NCI-H226 (cell line): ENCODE measurements around the gene DDIAS.
"Not testable (repeated sequence)": the region's sequence is repeated elsewhere in the genome, so short reads cannot be mapped to it uniquely, and the experiment has no call there.

Experiments
- DNase-seq: peaks from one replicate; pipeline ENCODE4 v3.0.0-alpha.2; 2015

The DDIAS gene

GRCh38 chr11:82929121-82929520, 27.6 kb downstream of the DDIAS start:
- DNase-seq: no peak

GRCh38 chr11:82930229-82930628, 28.7 kb downstream of the DDIAS start:
- DNase-seq: no peak

GRCh38 chr11:82930734-82931133, 29.2 kb downstream of the DDIAS start:
- DNase-seq: no peak

- no peak for DNase-seq
These were observed 31.0 kb downstream of the DDIAS start for GRCh38 chr11:82932564-82932963.

- peak; percentile 2 for DNase-seq
These were observed 34.7 kb downstream of the DDIAS start for GRCh38 chr11:82936261-82936660.

- no peak for DNase-seq
These were observed 36.0 kb downstream of the DDIAS start for GRCh38 chr11:82937554-82937953.

GRCh38 chr11:82939456-82939855, 37.9 kb downstream of the DDIAS start:
- no peak for DNase-seq

- DNase-seq: no peak
These were observed 40.8 kb downstream of the DDIAS start for GRCh38 chr11:82942376-82942775.

GRCh38 chr11:82943430-82943829, 41.9 kb downstream of the DDIAS start:
- DNase-seq: not testable (repeated sequence)

- no peak for DNase-seq
These were observed 42.7 kb downstream of the DDIAS start for GRCh38 chr11:82944198-82944597.

- not testable (repeated sequence) for DNase-seq
These were observed 43.5 kb downstream of the DDIAS start for GRCh38 chr11:82945041-82945440.

- DNase-seq: no peak
These were observed 44.1 kb downstream of the DDIAS start for GRCh38 chr11:82945682-82946081.

- DNase-seq: no peak
These were observed 47.8 kb downstream of the DDIAS start for GRCh38 chr11:82949352-82949751.

GRCh38 chr11:82950502-82950901, 49.0 kb downstream of the DDIAS start:
- not testable (repeated sequence) for DNase-seq

GRCh38 chr11:82955736-82956453, 54.4 kb downstream of the DDIAS start:
- not testable (repeated sequence) for DNase-seq

- DNase-seq: no peak
These were observed 58.6 kb downstream of the DDIAS start for GRCh38 chr11:82959987-82960778.

GRCh38 chr11:82960779-82961143, 59.2 kb downstream of the DDIAS start:
- no peak for DNase-seq

GRCh38 chr11:82962021-82962420, 60.5 kb downstream of the DDIAS start:
- DNase-seq: not testable (repeated sequence)

GRCh38 chr11:82967381-82967780, 65.8 kb downstream of the DDIAS start:
- no peak for DNase-seq

- DNase-seq: no peak
These were observed 68.3 kb downstream of the DDIAS start for GRCh38 chr11:82969811-82970210.

- not testable (repeated sequence) for DNase-seq
These were observed 69.1 kb downstream of the DDIAS start for GRCh38 chr11:82970507-82971083.

GRCh38 chr11:82971519-82971946, 70.0 kb downstream of the DDIAS start:
- DNase-seq: not testable (repeated sequence)

- no peak for DNase-seq
These were observed 70.6 kb downstream of the DDIAS start for GRCh38 chr11:82972103-82972502.

GRCh38 chr11:82974135-82974534, 72.6 kb downstream of the DDIAS start:
- DNase-seq: no peak
